ENCODE data around the gene FEN1.

DNA sequence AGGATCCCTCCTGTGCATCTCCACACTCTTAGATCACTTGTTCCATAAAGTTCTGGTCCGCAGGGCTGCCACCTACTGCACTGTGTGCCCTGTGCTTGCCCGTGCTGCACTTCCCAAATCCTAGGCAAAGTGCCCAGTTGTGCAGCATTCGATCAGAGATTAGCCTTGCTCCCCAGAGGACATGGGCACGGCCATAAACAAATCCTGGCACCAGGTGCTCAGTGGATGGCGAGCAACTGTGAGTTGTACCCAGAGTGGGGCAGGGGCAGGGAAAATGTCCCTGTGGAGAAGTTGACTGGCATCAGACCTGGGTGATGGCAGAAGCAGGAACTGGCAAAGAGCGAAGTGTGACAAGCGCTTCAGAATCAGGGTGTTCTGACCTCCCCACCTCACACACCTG lies 40.0 kb downstream of the FEN1 start:
- TF ChIP-seq, protein P1, sequence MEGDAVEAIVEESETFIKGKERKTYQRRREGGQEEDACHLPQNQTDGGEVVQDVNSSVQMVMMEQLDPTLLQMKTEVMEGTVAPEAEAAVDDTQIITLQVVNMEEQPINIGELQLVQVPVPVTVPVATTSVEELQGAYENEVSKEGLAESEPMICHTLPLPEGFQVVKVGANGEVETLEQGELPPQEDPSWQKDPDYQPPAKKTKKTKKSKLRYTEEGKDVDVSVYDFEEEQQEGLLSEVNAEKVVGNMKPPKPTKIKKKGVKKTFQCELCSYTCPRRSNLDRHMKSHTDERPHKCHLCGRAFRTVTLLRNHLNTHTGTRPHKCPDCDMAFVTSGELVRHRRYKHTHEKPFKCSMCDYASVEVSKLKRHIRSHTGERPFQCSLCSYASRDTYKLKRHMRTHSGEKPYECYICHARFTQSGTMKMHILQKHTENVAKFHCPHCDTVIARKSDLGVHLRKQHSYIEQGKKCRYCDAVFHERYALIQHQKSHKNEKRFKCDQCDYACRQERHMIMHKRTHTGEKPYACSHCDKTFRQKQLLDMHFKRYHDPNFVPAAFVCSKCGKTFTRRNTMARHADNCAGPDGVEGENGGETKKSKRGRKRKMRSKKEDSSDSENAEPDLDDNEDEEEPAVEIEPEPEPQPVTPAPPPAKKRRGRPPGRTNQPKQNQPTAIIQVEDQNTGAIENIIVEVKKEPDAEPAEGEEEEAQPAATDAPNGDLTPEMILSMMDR (IDR thresholded peaks at IDR 0.05): no peak
- TF ChIP-seq EP300 (IDR thresholded peaks at IDR 0.05): no peak
- no peak for TF ChIP-seq POLR2A (IDR thresholded peaks at IDR 0.05)
